Mesendoderm (in vitro differentiated cells): Measurements from ENCODE around the gene TCERG1L.

Experiments
- DNase-seq: peaks from one replicate; pipeline ENCODE4 v3.0.0; 2013
- H2AK5ac ChIP-seq: 2 replicates; pipeline ENCODE4 v1.6.1; 2013; ENCODE audit warnings: low read length, inconsistent platforms
- H2BK120ac ChIP-seq: 2 replicates; pipeline ENCODE4 v1.6.1; 2013; ENCODE audit warnings: low read depth, mild to moderate bottlenecking, low read length, moderate library complexity, mixed read lengths
- H2BK15ac ChIP-seq: replicated peaks from 2 replicates; pipeline ENCODE4 v1.6.1; 2013; ENCODE audit warnings: low read depth, mild to moderate bottlenecking, moderate library complexity
- H2BK5ac ChIP-seq: 2 replicates; pipeline ENCODE4 v1.6.1; 2013; ENCODE audit warnings: low read length, inconsistent platforms
- H3K18ac ChIP-seq: 2 replicates; pipeline ENCODE4 v1.6.1; 2013; ENCODE audit warnings: mild to moderate bottlenecking, low read length, mixed read lengths
- H3K23ac ChIP-seq: one replicate; pipeline ENCODE4 v1.6.1; 2013; ENCODE audit warnings: low read length
- H3K27ac ChIP-seq: 2 replicates; pipeline ENCODE4 v1.5.1; 2013; ENCODE audit warnings: low read depth, mild to moderate bottlenecking, inconsistent platforms, low read length, moderate library complexity
- H3K27me3 ChIP-seq: 2 replicates; pipeline ENCODE4 v1.6.1; 2013; ENCODE audit warnings: low read length, control low read depth, mild to moderate bottlenecking, inconsistent platforms; ENCODE audit not compliant: insufficient read depth, poor library complexity
- H3K36me3 ChIP-seq: 2 replicates; pipeline ENCODE4 v1.6.1; 2013; ENCODE audit warnings: low read length, inconsistent platforms; ENCODE audit not compliant: control insufficient read depth, insufficient read depth
- H3K4ac ChIP-seq: one replicate; pipeline ENCODE4 v1.6.1; 2013; ENCODE audit warnings: low read depth, mild to moderate bottlenecking, low read length, moderate library complexity
- H3K4me1 ChIP-seq: 2 replicates; pipeline ENCODE4 v1.6.1; 2013; ENCODE audit warnings: low read depth, low read length, inconsistent platforms; ENCODE audit not compliant: control insufficient read depth
- H3K4me2 ChIP-seq: 2 replicates; pipeline ENCODE4 v1.6.1; 2013; ENCODE audit warnings: low read length
- H3K4me3 ChIP-seq: 2 replicates; pipeline ENCODE4 v1.5.1; 2013; ENCODE audit warnings: mild to moderate bottlenecking, low read length
- H3K56ac ChIP-seq: one replicate; pipeline ENCODE4 v1.6.1; 2013; ENCODE audit warnings: low read length
- H3K79me1 ChIP-seq: 2 replicates; pipeline ENCODE4 v1.6.1; 2013; ENCODE audit warnings: low read length, inconsistent platforms
- H3K79me2 ChIP-seq: 2 replicates; pipeline ENCODE4 v1.6.1; 2013; ENCODE audit warnings: mild to moderate bottlenecking, low read length; ENCODE audit not compliant: control insufficient read depth, insufficient read depth
- H3K9ac ChIP-seq: 2 replicates; pipeline ENCODE4 v1.6.1; 2013; ENCODE audit warnings: low read length, inconsistent platforms
- H4K5ac ChIP-seq: one replicate; pipeline ENCODE4 v1.6.1; 2013; ENCODE audit warnings: low read length
- H4K8ac ChIP-seq: one replicate; pipeline ENCODE4 v1.6.1; 2013; ENCODE audit warnings: low read depth, mild to moderate bottlenecking, control low read depth, low read length, moderate library complexity
- WGBS: extraction: QIAGEN DNeasy Blood & Tissue Kit; methylation state at CpG from one replicate; pipeline ENCODE4 v1.1.7; 2013; ENCODE audit warnings: low lambda C conversion rate, missing lambda C conversion rate; ENCODE audit not compliant: insufficient coverage; ENCODE audit errors: extremely low coverage; 5-methylcytosine and 5-hydroxymethylcytosine counted together

Gene TCERG1L

DNA sequence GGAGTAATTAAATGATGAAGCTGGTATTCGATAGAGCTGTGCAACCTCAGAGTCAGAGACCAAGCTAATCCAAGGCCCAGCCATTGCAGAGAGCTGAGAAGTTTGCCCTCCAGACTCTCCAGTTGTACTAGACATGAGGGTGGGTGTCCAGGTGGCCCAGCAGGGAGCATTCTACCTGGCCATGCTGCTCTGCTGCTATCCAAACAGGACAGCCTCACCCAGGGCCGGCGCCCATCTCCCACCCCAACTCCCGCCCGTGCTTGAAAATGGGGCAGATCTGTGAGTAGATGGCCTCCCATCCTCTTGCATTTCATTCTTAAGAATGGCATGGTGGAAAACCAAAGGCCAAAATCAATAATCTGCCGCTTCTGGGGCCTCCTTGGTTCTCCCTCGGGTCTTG is 124.2 kb downstream of the TCERG1L start:
- H3K4ac ChIP-seq: no peak overlapping the region
- H4K8ac ChIP-seq: no peak overlapping the region
- H2BK15ac ChIP-seq: no peak overlapping the region
- no CpG with 5 or more reads among the region's 7 CpGs for WGBS
- no peaks in the 10 kb centered on the region for H3K4me1 ChIP-seq
- H3K27ac ChIP-seq: no peak overlapping the region
- H2AK5ac ChIP-seq: no peak overlapping the region
- H3K27me3 ChIP-seq: no peaks in the 10 kb centered on the region
- no peak overlapping the region for H2BK5ac ChIP-seq
- H3K18ac ChIP-seq: no peak overlapping the region
- H3K23ac ChIP-seq: no peak overlapping the region
- no peaks in the 10 kb centered on the region for H3K36me3 ChIP-seq
- H3K56ac ChIP-seq: no peak overlapping the region
- DNase-seq: no peak
- H3K4me3 ChIP-seq: no peak overlapping the region
- H4K5ac ChIP-seq: no peak overlapping the region
- H3K4me2 ChIP-seq: no peak overlapping the region
- no peaks in the 10 kb centered on the region for H3K79me2 ChIP-seq
- no peak overlapping the region for H3K9ac ChIP-seq
- no peak overlapping the region for H2BK120ac ChIP-seq
- H3K79me1 ChIP-seq: no peaks in the 10 kb centered on the region

- Histone ChIP-seq H3K36me3 (no peaks in the 10 kb centered on the region), H4K5ac (no peak overlapping the region), H2BK5ac (no peak overlapping the region), H3K9ac (no peak overlapping the region), H2BK15ac (no peak overlapping the region), H3K18ac (no peak overlapping the region), H3K23ac (no peak overlapping the region), H3K4ac (no peak overlapping the region), H3K4me1 (no peaks in the 10 kb centered on the region), H3K79me2 (no peaks in the 10 kb centered on the region), H4K8ac (no peak overlapping the region), H3K79me1 (no peaks in the 10 kb centered on the region), H2AK5ac (no peak overlapping the region), H3K27me3 (no peaks in the 10 kb centered on the region), H3K27ac (no peak overlapping the region), H2BK120ac (no peak overlapping the region), H3K4me3 (no peak overlapping the region), H3K4me2 (no peak overlapping the region), H3K56ac (no peak overlapping the region)
- WGBS: no CpG with 5 or more reads among the region's 12 CpGs
- DNase-seq: no peak
Observed at GRCh38 chr10:131186547-131187253, 124.8 kb downstream of the TCERG1L start.

DNA sequence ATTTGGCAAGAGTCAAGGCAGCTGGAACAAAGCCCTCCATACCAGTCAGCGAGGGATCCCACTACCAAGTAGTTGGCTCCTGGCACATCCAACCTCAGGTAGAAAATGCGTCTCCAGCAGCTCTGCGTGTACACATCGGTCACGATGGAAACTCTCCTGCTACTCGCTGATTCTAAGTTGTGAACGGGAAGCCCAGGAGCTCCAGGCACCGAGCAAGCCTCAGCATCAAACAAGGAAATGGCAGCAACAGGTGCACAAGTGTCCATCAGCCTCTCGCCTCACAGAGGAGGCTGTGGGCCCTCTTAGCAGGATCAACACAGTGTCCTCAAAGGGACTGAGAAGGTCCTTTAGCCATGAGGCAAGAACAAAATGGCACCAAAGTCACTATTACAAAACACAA is 127.0 kb downstream of the TCERG1L start:
- H3K18ac ChIP-seq: no peak overlapping the region
- H4K5ac ChIP-seq: no peak overlapping the region
- no peak overlapping the region for H3K27ac ChIP-seq
- H3K36me3 ChIP-seq: no peaks in the 10 kb centered on the region
- H3K9ac ChIP-seq: no peak overlapping the region
- no peak overlapping the region for H3K4me3 ChIP-seq
- H2BK15ac ChIP-seq: no peak overlapping the region
- H2BK5ac ChIP-seq: no peak overlapping the region
- H3K23ac ChIP-seq: no peak overlapping the region
- no peaks in the 10 kb centered on the region for H3K79me2 ChIP-seq
- DNase-seq: no peak
- no peaks in the 10 kb centered on the region for H3K4me1 ChIP-seq
- no CpG with 5 or more reads among the region's 9 CpGs for WGBS
- no peaks in the 10 kb centered on the region for H3K27me3 ChIP-seq
- no peak overlapping the region for H4K8ac ChIP-seq
- no peak overlapping the region for H3K4me2 ChIP-seq
- H2AK5ac ChIP-seq: no peak overlapping the region
- no peak overlapping the region for H3K4ac ChIP-seq
- no peak overlapping the region for H2BK120ac ChIP-seq
- no peak overlapping the region for H3K56ac ChIP-seq
- no peaks in the 10 kb centered on the region for H3K79me1 ChIP-seq

DNA sequence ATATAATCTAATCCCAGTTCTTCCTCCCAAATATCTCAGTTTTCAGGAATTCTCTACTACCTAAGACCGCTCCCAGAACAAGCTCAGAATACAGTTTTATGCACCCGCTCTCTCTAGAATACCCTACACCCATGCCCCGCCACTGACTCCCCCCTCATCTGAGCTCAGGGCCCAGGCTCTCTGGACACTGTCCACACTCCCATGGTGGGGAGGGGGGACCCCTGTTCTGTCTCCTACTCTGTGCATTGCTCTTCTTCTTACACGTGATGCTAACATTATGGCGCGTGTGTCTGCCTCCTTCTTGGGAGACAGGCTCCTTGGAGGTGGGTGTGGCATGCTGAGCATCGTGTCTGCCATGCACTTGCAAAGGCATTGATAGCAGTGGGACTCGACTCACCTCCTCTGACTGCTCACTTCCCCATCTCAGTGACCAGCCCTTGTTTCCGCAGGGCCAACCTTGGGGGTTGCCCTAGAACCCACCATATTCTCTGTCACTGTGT is 127.9 kb downstream of the TCERG1L start:
- Histone ChIP-seq H2BK5ac (no peak overlapping the region), H2BK15ac (no peak overlapping the region), H3K4me2 (no peak overlapping the region), H2AK5ac (no peak overlapping the region), H3K4me3 (no peak overlapping the region), H4K5ac (no peak overlapping the region), H2BK120ac (no peak overlapping the region), H3K4me1 (no peaks in the 10 kb centered on the region), H3K27me3 (no peaks in the 10 kb centered on the region), H3K79me1 (no peaks in the 10 kb centered on the region), H3K4ac (no peak overlapping the region), H4K8ac (no peak overlapping the region), H3K36me3 (no peaks in the 10 kb centered on the region), H3K56ac (no peak overlapping the region), H3K23ac (no peak overlapping the region), H3K18ac (no peak overlapping the region), H3K9ac (no peak overlapping the region), H3K27ac (no peak overlapping the region), H3K79me2 (no peaks in the 10 kb centered on the region)
- DNase-seq: no peak
- no CpG with 5 or more reads among the region's 9 CpGs for WGBS

DNA sequence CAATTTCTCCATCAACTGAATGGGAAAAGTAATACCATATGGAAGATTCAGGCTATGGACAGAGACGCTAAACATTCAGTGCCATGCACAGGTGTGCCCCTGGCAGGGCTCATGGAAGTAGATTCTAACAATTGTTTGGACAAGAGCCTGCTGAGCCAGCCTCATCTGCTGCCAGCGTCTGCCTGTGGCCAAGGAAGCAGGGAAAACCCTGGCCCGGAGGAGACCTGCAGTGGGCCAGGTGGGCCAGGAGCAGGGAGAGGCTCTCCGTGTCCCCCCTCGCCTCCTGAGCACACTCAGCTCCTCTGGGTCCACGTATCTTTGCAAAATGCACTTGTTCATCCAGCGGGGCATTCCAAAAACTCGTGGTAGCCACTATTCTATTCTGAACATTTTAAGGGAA is 130.1 kb downstream of the TCERG1L start:
- WGBS: no CpG with 5 or more reads among the region's 8 CpGs
- Histone ChIP-seq H3K23ac (no peak overlapping the region), H2BK5ac (no peak overlapping the region)

More for the DNA sequence above, 130.1 kb downstream of the TCERG1L start:
- no peak overlapping the region for H4K5ac ChIP-seq
- H2BK120ac ChIP-seq: no peak overlapping the region
- H3K4me2 ChIP-seq: no peak overlapping the region
- no peak overlapping the region for H3K27ac ChIP-seq
- H3K4me1 ChIP-seq: no peaks in the 10 kb centered on the region
- no peaks in the 10 kb centered on the region for H3K27me3 ChIP-seq
- no peak overlapping the region for H3K4me3 ChIP-seq
- H3K56ac ChIP-seq: no peak overlapping the region
- no peak overlapping the region for H3K4ac ChIP-seq
- DNase-seq: no peak
- H3K9ac ChIP-seq: no peak overlapping the region
- no peak overlapping the region for H2BK15ac ChIP-seq
- H3K79me2 ChIP-seq: no peaks in the 10 kb centered on the region
- H3K79me1 ChIP-seq: peaks cover 1% of the 10 kb centered on the region
- H2AK5ac ChIP-seq: no peak overlapping the region
- no peak overlapping the region for H3K18ac ChIP-seq
- peaks cover 2% of the 10 kb centered on the region for H3K36me3 ChIP-seq
- no peak overlapping the region for H4K8ac ChIP-seq
